ENCODE results near the gene NKAIN2.
"Not testable (repeated sequence)": the region's sequence is repeated elsewhere in the genome, so short reads cannot be mapped to it uniquely, and the experiment has no call there.

NKAIN2 gene

GRCh38 chr6:123972600-123973294 is 169.1 kb downstream of the NKAIN2 start:
- DNase-seq = no peak

GRCh38 chr6:123980311-123980710 is 176.6 kb downstream of the NKAIN2 start:
- DNase-seq = no peak

- no peak for DNase-seq
Measured at GRCh38 chr6:123986938-123987337, 183.3 kb downstream of the NKAIN2 start.

- not testable (repeated sequence) for DNase-seq
Measured at GRCh38 chr6:123989918-123990317, 186.3 kb downstream of the NKAIN2 start.

GRCh38 chr6:123990376-123990775 is 186.7 kb downstream of the NKAIN2 start:
- DNase-seq = peak in 1 of 2 experiments; percentile 12

- no peak for DNase-seq
Measured at GRCh38 chr6:123994168-123994567, 190.5 kb downstream of the NKAIN2 start.

GRCh38 chr6:123994891-123995635 is 191.4 kb downstream of the NKAIN2 start:
- DNase-seq = no peak

- DNase-seq = no peak
Measured at GRCh38 chr6:123997223-123997622, 193.6 kb downstream of the NKAIN2 start.

- DNase-seq = no peak
Measured at GRCh38 chr6:124002377-124003081, 198.9 kb downstream of the NKAIN2 start.

GRCh38 chr6:124007266-124007665 is 203.6 kb downstream of the NKAIN2 start:
- no peak for DNase-seq

- no peak for DNase-seq
Measured at GRCh38 chr6:124008000-124008987, 204.6 kb downstream of the NKAIN2 start.

GRCh38 chr6:124008988-124009765 is 205.5 kb downstream of the NKAIN2 start:
- DNase-seq = no peak

- no peak for DNase-seq
Measured at GRCh38 chr6:124010574-124010973, 206.9 kb downstream of the NKAIN2 start.

- DNase-seq = no peak
Measured at GRCh38 chr6:124011180-124011579, 207.5 kb downstream of the NKAIN2 start.

GRCh38 chr6:124022051-124022450 is 218.4 kb downstream of the NKAIN2 start:
- not testable (repeated sequence) for DNase-seq

GRCh38 chr6:124022641-124023040 is 219.0 kb downstream of the NKAIN2 start:
- DNase-seq = no peak

GRCh38 chr6:124026694-124027093 is 223.0 kb downstream of the NKAIN2 start:
- no peak for DNase-seq

- DNase-seq = no peak
Measured at GRCh38 chr6:124027392-124027791, 223.7 kb downstream of the NKAIN2 start.

- DNase-seq = no peak
Measured at GRCh38 chr6:124028117-124028516, 224.5 kb downstream of the NKAIN2 start.

- DNase-seq = no peak
Measured at GRCh38 chr6:124029567-124029966, 225.9 kb downstream of the NKAIN2 start.

GRCh38 chr6:124033501-124033900 is 229.8 kb downstream of the NKAIN2 start:
- DNase-seq = no peak

GRCh38 chr6:124036384-124036783 is 232.7 kb downstream of the NKAIN2 start:
- DNase-seq = no peak

Data from Kasumi-1 (cell line).